Fibroblast of villous mesenchyme (primary cell): ENCODE measurements around the gene FOSL1. TPM values are rescaled to one million over a fixed set of nuclear protein-coding genes. Genes with fewer than 3 reads are reported as not detected.

Experiments
- DNase-seq: peaks from one replicate; pipeline ENCODE4 v3.0.0-alpha.2; 2010; ENCODE audit warnings: low read depth
- H3K4me3 ChIP-seq: 2 replicates; pipeline ENCODE4 v1.5.1; 2011; ENCODE audit warnings: low read depth, mild to moderate bottlenecking, low read length
- total RNA-seq: library from RNA; depleted of rRNA; stranded (reverse); fragments of >200 nt; gene quantifications from 2 replicates; pipeline ENCODE4 v1.2.3, GENCODE V29; 2012
- TF ChIP-seq, protein P1 (sequence below): IDR thresholded peaks from 2 replicates; pipeline ENCODE4 v1.5.1; 2012; ENCODE audit warnings: low read depth, mild to moderate bottlenecking, low read length; ENCODE audit not compliant: insufficient read depth

The FOSL1 gene
- 18.0 and 41.0 TPM in 2 replicates for total RNA-seq

DNA sequence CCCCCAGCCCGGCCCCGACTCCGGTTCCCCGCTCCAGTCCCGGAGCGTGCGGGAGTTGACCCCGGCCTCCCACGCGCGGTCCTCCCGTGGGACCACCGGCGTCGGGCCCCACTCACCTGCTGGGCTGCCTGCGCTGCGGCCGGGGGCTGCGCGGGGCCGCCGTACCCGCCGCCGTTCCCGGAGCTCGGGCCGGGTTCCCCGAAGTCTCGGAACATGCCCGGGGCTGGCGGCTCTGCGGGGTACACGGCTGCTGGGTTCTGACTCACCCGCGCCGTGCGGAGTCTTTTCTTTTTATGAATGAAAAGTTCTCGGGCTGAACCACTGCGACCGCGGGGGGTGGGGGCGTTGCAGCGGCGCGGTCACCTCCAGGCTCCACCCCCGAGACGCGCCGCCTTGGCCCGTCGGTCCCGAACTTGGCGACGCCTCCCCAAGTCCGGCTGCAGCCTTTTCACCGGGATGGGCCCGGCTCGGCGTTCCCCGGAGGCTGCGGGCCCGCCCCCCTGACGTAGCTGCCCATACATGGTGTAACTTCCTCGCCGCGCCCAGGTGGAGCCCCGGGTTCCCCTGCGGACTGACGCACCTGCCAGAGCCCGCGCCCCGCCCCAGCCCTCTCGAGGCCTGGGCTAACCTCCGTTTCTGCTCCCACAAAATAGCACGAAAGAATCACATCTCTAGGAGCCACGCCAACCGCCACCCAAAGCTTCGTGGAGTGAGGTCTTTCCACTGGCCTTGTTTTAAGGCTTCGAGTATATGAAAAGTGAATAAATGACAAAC, at the start of gene FOSL1:
Gene FOSL1, minus strand, starts transcription at position 264 of the 774 bp plus-strand sequence. Its CDS starts 49 bp downstream, at position 215.
- peak within 1 kb of the TSS; percentile 84 for H3K4me3 ChIP-seq
- TF ChIP-seq, protein P1, sequence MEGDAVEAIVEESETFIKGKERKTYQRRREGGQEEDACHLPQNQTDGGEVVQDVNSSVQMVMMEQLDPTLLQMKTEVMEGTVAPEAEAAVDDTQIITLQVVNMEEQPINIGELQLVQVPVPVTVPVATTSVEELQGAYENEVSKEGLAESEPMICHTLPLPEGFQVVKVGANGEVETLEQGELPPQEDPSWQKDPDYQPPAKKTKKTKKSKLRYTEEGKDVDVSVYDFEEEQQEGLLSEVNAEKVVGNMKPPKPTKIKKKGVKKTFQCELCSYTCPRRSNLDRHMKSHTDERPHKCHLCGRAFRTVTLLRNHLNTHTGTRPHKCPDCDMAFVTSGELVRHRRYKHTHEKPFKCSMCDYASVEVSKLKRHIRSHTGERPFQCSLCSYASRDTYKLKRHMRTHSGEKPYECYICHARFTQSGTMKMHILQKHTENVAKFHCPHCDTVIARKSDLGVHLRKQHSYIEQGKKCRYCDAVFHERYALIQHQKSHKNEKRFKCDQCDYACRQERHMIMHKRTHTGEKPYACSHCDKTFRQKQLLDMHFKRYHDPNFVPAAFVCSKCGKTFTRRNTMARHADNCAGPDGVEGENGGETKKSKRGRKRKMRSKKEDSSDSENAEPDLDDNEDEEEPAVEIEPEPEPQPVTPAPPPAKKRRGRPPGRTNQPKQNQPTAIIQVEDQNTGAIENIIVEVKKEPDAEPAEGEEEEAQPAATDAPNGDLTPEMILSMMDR: no peak
- DNase-seq: peak; percentile 96

DNA sequence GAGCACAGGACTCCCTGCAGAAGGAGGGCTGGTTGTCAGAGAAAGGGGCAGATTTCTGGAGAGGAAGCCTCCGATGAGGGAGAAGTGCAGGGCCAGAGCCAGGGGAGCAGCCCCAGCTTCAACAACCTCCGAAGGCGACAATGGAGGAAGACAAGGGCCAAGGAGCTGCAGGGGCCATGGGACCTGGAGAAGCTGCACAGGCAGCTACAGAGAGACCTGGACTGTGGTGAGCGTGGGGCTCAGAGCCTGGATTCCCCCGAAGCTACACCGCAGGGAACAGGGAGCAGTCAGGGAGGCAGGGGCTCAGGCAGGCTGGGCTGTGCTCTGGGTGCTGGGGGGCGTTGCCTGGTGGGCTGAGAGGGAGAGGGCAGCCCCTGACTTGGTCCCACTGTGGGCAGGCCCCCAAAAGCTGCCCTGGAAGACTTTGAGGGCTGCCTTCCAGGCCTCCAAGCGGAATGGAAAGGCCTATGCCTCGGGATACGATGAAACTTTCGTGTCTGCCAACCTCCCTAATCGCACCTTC, 47.5 kb upstream of the FOSL1 start:
- DNase-seq: no peak
- no peak overlapping the region for H3K4me3 ChIP-seq
- TF ChIP-seq, protein P1: no peak

DNA sequence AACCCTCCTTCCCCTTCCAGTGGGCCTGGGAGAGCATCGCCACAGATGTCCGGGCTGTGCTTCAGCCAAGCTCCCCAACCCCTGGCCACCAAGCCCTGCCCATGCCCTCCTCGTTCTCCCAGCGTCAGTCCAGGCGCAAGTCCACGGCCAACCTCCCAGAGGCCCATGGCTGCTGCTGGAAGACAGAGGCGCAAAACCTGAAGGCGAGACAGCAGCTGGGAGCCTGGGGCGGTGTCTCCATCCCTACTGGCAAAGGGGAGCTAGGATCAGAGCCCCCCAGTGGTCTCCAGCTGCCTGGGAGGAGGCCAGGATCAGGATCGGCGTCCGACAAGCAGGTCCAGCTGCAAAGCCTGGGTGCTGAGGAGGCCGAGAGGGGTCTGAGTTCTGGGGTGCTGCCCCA, 46.9 kb upstream of the FOSL1 start:
- DNase-seq: no peak
- no peak overlapping the region for H3K4me3 ChIP-seq
- TF ChIP-seq, protein P1: no peak

DNA sequence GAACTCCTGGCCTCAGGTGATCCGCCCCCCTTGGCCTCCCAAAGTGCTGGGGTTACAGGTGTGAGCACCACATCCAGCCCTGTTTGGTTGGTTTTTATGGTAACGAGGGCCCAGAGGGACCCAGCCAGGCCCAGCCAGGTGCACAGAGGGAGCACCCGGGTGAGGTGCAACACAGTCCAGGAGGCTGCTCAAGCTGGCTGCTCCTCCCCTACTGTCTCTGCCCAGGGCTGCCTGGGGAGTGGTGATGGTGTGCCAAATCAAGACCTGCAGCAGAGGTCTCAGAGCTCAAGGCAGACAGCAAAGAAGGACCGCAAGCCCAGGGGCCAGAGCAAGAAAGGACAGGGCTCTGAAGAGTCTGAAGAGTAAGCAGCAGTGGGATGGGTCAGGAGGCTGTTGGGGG, 46.5 kb upstream of the FOSL1 start:
- TF ChIP-seq, protein P1: no peak
- H3K4me3 ChIP-seq: no peak overlapping the region
- DNase-seq: no peak

DNA sequence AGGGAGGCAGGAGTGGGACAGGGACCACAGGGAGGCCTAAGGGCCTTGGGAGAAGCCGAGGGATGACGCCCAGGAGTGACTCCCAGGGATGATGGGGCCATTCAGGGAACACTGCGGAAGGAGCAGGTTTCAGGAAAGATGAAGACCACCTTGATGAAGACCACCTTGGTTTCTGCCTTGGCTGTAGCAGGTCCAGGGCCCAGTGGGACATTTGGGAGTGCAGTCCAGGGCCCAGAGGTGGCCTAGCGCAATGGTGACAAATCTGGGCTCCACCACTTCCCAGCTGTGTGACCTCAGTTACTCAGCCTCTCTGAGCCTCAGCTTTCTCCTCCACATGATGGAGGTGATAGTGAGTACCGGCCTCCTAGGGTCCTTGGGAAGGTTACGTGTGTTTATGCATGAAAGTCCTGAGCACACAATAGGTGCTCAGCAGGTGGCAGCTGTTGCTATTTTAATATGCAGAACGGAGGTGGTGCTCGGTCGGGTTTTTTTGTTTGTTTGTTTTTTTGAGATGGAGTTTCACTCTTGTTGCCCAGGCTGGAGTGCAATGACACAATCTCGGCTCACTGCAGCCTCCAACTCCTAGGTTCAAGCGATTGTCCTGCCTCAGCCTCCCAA, 45.9 kb upstream of the FOSL1 start:
- no peak for DNase-seq
- H3K4me3 ChIP-seq: no peak overlapping the region
- TF ChIP-seq, protein P1: no peak

DNA sequence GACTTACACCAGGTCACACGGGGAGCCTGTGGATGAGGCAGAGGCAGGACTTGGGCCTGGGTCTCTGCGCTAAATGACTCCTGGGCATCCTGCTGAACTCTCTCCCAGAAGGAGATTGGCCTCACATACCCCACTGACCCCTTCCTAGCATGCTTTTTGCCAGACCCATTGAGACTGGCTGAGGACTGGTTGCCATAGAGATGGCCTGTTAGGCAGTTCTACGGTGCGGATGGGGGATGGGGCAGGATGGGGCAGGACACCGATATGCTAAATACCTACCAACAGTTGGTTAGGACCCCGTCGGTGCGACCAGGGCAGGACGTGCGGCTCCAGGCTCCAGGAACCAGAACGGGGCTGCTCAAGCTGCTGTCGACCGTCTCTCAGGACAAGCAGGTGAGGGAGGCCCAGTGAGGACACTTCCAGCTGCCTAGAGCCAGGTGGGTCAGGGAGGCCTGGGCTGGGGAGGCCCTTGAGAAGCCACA, 45.3 kb upstream of the FOSL1 start, which contains the start of gene TSGA10IP:
Gene TSGA10IP, plus strand, starts transcription at position 51 of the 482 bp plus-strand sequence. Its CDS starts 196 bp downstream, at position 247.
- TF ChIP-seq, protein P1: no peak
- no peak within 1 kb of the TSS for H3K4me3 ChIP-seq
- no peak for DNase-seq
